Measurements from ENCODE around the gene TRIM40.

Gene TRIM40

DNA sequence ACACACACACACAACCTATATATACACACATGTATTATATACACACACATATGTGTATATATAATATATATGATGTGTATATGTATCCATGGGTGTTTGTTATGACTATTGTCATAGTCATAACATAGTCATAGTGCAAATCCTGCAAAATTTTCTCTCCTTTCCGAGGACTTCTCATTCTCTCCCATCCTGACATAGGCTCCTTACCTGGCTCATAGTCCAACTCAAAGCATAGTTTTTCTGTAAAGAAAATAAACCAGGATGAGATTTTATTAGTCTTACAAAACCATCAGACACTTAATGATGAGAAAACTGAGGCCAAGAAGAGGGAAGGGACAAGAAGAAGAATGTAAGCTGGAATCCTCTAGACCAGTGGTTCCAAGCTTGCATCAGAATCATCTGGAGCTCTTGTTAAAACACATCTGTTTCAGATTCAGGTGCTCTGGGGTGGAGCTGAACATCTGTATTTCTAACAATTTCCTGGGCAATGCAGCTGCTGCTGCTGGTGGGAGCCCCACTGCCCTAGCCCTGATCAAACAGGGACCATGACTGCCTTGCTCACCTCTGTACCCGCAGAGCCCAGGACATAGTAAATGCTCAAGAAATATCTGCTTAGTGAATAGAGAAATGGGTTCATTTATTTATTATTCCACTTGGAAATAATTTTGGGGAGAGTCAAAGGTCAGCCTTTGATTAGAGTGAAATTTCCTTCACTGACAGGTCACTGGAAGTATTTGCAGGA lies 19.8 kb downstream of the TRIM40 start:
- FAIRE-seq (no peak), DNase-seq (ENCODE audit: insufficient read length, low spot score) (no peak)
- TF ChIP-seq, protein P1, sequence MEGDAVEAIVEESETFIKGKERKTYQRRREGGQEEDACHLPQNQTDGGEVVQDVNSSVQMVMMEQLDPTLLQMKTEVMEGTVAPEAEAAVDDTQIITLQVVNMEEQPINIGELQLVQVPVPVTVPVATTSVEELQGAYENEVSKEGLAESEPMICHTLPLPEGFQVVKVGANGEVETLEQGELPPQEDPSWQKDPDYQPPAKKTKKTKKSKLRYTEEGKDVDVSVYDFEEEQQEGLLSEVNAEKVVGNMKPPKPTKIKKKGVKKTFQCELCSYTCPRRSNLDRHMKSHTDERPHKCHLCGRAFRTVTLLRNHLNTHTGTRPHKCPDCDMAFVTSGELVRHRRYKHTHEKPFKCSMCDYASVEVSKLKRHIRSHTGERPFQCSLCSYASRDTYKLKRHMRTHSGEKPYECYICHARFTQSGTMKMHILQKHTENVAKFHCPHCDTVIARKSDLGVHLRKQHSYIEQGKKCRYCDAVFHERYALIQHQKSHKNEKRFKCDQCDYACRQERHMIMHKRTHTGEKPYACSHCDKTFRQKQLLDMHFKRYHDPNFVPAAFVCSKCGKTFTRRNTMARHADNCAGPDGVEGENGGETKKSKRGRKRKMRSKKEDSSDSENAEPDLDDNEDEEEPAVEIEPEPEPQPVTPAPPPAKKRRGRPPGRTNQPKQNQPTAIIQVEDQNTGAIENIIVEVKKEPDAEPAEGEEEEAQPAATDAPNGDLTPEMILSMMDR (IDR thresholded peaks at IDR 0.05; ENCODE audit: insufficient read depth, missing control alignments) = no peak

DNA sequence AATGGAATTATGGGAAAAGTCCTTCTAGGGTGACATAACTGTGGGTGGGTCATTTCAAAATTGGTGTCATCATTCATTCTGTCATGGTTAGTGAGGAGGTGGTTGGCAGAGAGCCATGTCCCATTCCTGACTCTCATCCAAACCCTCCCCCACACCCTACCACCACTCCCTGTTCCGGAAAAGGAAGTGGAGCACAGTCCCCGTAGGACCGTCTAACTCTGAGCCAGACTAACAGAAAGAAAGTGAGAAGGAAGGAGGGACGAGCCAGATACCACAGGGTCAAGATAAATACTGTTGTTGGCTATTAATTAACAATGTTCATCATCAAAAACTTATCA lies 20.3 kb downstream of the TRIM40 start:
- DNase-seq (ENCODE audit: insufficient read length, low spot score) (no peak), FAIRE-seq (no peak)
- TF ChIP-seq, protein P1 (IDR thresholded peaks at IDR 0.05; ENCODE audit: insufficient read depth, missing control alignments) = no peak

DNA sequence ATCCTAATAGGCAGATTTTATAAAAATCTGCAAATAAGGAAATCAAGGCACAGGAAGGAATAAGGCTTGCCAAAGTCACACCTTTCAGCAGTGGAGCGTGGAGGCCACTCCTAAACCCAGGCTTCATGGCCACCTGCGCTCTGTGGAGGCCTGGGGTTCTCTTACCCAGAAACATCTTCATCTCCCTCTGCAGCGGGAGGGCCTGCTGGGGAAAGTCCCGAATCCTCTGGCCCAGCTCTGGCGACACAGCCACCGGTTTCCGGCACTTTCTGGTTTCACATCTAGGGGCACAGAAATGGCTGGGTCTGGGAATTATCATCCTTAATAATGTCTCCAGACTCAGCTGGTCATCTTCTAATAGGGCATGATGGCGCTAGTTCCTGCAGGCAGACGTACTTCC lies 20.8 kb downstream of the TRIM40 start:
- FAIRE-seq (no peak), DNase-seq (ENCODE audit: insufficient read length, low spot score) (no peak)
- TF ChIP-seq, protein P1 (IDR thresholded peaks at IDR 0.05; ENCODE audit: insufficient read depth, missing control alignments) = no peak

DNA sequence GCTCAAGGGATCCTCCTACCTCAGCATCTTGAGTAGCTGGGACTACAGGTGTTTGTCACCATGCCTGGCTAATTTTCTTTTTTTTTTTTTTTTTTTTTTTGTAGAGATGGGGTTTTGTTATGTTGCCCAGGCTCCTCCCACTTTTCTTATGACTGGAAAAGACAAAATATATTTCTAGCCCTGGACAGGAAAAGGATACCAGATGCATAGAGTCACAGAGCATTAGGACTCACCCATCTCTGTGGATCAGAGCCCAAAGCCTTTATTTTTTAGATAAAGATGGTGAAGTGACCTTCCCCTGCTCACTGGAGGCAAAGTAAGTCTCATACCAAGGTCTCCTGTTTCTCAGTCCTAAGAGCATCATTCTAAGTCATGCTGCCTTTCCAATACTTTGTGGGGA lies 21.6 kb downstream of the TRIM40 start:
- FAIRE-seq = no peak
- no peak for DNase-seq (ENCODE audit: insufficient read length, low spot score)
- TF ChIP-seq, protein P1 (IDR thresholded peaks at IDR 0.05; ENCODE audit: insufficient read depth, missing control alignments) = no peak

DNA sequence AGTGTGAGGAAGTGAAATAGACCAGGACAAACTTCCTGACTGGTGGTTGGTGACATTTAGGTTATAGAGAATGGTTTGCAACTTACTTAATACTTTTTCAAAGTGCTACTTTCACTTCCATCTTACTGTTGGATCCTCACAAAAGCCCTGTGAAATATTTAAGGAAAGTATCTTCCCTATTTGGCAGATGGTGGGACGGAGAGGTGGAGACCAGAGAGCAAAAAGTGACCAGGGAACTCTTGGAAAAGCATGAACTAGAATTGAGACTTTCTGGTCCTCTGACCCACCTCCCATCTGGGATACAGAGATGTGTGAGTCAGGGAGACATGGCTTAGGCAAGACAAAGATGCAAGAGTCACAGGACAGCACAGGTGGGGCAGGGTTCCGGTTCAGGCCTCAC lies 22.1 kb downstream of the TRIM40 start:
- TF ChIP-seq, protein P1 (IDR thresholded peaks at IDR 0.05; ENCODE audit: insufficient read depth, missing control alignments) = no peak

DNA sequence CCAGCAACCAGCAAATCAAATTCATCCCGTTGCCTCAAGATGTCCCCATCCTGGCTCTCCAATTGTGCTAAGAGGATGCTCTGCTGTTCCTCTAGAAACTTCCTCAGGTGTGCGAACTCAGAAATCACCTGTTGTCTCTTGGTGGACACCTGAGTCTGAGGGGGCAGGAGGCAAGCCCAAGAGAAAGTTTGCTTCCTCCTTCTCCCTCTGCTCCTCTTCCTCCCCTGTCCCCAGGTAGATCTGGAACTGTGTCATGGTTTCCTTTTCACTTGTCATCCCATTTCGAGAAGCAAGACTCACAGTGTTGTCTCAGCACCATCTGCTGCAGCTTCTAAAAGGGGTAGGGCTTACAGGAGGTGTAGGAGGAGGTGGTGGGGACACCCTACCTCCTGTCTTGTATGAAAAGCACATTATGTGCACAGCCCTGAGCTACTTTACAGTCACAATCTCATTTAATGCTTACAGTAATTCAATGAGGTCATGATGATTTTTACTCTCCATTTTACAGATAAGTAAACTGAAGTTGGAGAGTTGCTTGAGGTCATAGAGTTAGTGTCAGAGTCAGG lies 22.6 kb downstream of the TRIM40 start:
- DNase-seq (ENCODE audit: insufficient read length, low spot score) (no peak), FAIRE-seq (no peak)
- TF ChIP-seq, protein P1 (IDR thresholded peaks at IDR 0.05; ENCODE audit: insufficient read depth, missing control alignments) = no peak

More for the DNA sequence above, 22.1 kb downstream of the TRIM40 start:
- DNase-seq (ENCODE audit: insufficient read length, low spot score) (no peak), FAIRE-seq (no peak)
